GM19238 (cell line): ENCODE data around the gene ZCCHC24.

Source experiments
- DNase-seq: peaks from one replicate; pipeline ENCODE4 v3.0.0; 2011; ENCODE audit warnings: low spot score; ENCODE audit not compliant: insufficient read length

Gene ZCCHC24

GRCh38 chr10:79385804-79386531, 59.5 kb downstream of the ZCCHC24 start:
- DNase-seq: no peak

- DNase-seq: no peak
Observed at GRCh38 chr10:79385392-79385795, 60.0 kb downstream of the ZCCHC24 start.

GRCh38 chr10:79384773-79385391, 60.5 kb downstream of the ZCCHC24 start:
- DNase-seq: no peak

- no peak for DNase-seq
Observed at GRCh38 chr10:79383974-79384606, 61.3 kb downstream of the ZCCHC24 start.

- no peak for DNase-seq
Observed at GRCh38 chr10:79382491-79382941, 62.9 kb downstream of the ZCCHC24 start.

GRCh38 chr10:79381804-79382221, 63.6 kb downstream of the ZCCHC24 start:
- DNase-seq: no peak

GRCh38 chr10:79380946-79381721, 64.3 kb downstream of the ZCCHC24 start:
- DNase-seq: no peak

- no peak for DNase-seq
Observed at GRCh38 chr10:79380125-79380945, 65.1 kb downstream of the ZCCHC24 start.

- no peak for DNase-seq
Observed at GRCh38 chr10:79379512-79380124, 65.8 kb downstream of the ZCCHC24 start.

GRCh38 chr10:79378647-79379511, 66.5 kb downstream of the ZCCHC24 start:
- DNase-seq: no peak

GRCh38 chr10:79378383-79378646, 67.1 kb downstream of the ZCCHC24 start:
- DNase-seq: no peak

- DNase-seq: no peak
Observed at GRCh38 chr10:79377557-79378382, 67.7 kb downstream of the ZCCHC24 start.

- no peak for DNase-seq
Observed at GRCh38 chr10:79376751-79377556, 68.5 kb downstream of the ZCCHC24 start.

GRCh38 chr10:79376078-79376628, 69.3 kb downstream of the ZCCHC24 start:
- no peak for DNase-seq

- DNase-seq: no peak
Observed at GRCh38 chr10:79375321-79376077, 69.9 kb downstream of the ZCCHC24 start.

- peak; percentile 68 for DNase-seq
Observed at GRCh38 chr10:79374312-79375191, 70.9 kb downstream of the ZCCHC24 start.
